ENCODE results near the gene CDC14A. TPM values are rescaled to one million over a fixed set of nuclear protein-coding genes. Genes with fewer than 3 reads are reported as not detected.

The CDC14A gene
- total RNA-seq, 1 experiment from 2014 or later = 2.6 TPM

- Mint-ChIP-seq H3K4me1 (ENCODE audit: insufficient read depth, unreplicated experiment) (no peaks in the 10 kb centered on the region), H3K9me3 (ENCODE audit: unreplicated experiment) (no peaks in the 10 kb centered on the region), H3K4me3 (ENCODE audit: unreplicated experiment) (no peak overlapping the region), H3K27ac (ENCODE audit: low read depth, unreplicated experiment) (no peak overlapping the region), H3K36me3 (ENCODE audit: insufficient read depth, unreplicated experiment) (no peaks in the 10 kb centered on the region), H3K27me3 (ENCODE audit: insufficient read depth, unreplicated experiment) (no peaks in the 10 kb centered on the region)
- BruUV-seq (replicated peaks) = no TSS peak
- no peak for DNase-seq (ENCODE audit: unreplicated experiment)
- no peak for TF ChIP-seq CTCF (IDR thresholded peaks at IDR 0.05; ENCODE audit: unreplicated experiment)
- intact Hi-C loops (cut with micrococcal nuclease) = no loop called here
- ChIA-PET CTCF (interaction anchor here (0.6 to 0.7 kb wide), 3 partner anchors 13 to 1062 kb away, joined by 3 to 4 read pairs (median 3); no protein-coding TSS in a partner anchor), POLR2A (no interaction called here)
These were observed 142.2 kb downstream of the CDC14A start for GRCh38 chr1:100494393-100495084.

GRCh38 chr1:100496896-100497295 is 144.6 kb downstream of the CDC14A start:
- no peak for DNase-seq (ENCODE audit: unreplicated experiment)
- no TSS peak for BruUV-seq (replicated peaks)
- POLR2A ChIA-PET = no interaction called here
- no peaks in the 10 kb centered on the region for H3K36me3 Mint-ChIP-seq (ENCODE audit: insufficient read depth, unreplicated experiment)
- intact Hi-C loops (cut with micrococcal nuclease) = no loop called here
- no peaks in the 10 kb centered on the region for H3K4me1 Mint-ChIP-seq (ENCODE audit: insufficient read depth, unreplicated experiment)
- TF ChIP-seq CTCF (IDR thresholded peaks at IDR 0.05; ENCODE audit: unreplicated experiment) = no peak
- CTCF ChIA-PET = interaction anchor here (0.7 kb wide), 1 partner anchor 74 kb away, joined by 3 read pairs; no protein-coding TSS in a partner anchor
- no peaks in the 10 kb centered on the region for H3K9me3 Mint-ChIP-seq (ENCODE audit: unreplicated experiment)
- H3K27ac Mint-ChIP-seq (ENCODE audit: low read depth, unreplicated experiment) = no peak overlapping the region
- H3K27me3 Mint-ChIP-seq (ENCODE audit: insufficient read depth, unreplicated experiment) = no peaks in the 10 kb centered on the region
- no peak overlapping the region for H3K4me3 Mint-ChIP-seq (ENCODE audit: unreplicated experiment)

- Mint-ChIP-seq H3K4me3 (ENCODE audit: unreplicated experiment) (no peak overlapping the region), H3K9me3 (ENCODE audit: unreplicated experiment) (no peaks in the 10 kb centered on the region), H3K27me3 (ENCODE audit: insufficient read depth, unreplicated experiment) (no peaks in the 10 kb centered on the region), H3K4me1 (ENCODE audit: insufficient read depth, unreplicated experiment) (peaks cover 8% of the 10 kb centered on the region), H3K36me3 (ENCODE audit: insufficient read depth, unreplicated experiment) (no peaks in the 10 kb centered on the region), H3K27ac (ENCODE audit: low read depth, unreplicated experiment) (no peak overlapping the region)
- CTCF ChIA-PET = no interaction called here
- no peak for TF ChIP-seq CTCF (IDR thresholded peaks at IDR 0.05; ENCODE audit: unreplicated experiment)
- POLR2A ChIA-PET = no interaction called here
- intact Hi-C loops (cut with micrococcal nuclease) = no loop called here
- DNase-seq (ENCODE audit: unreplicated experiment) = no peak
- BruUV-seq (replicated peaks) = no TSS peak
These were observed 145.5 kb downstream of the CDC14A start for GRCh38 chr1:100497796-100498195.

- Mint-ChIP-seq H3K4me1 (ENCODE audit: insufficient read depth, unreplicated experiment) (peaks cover 9% of the 10 kb centered on the region), H3K4me3 (ENCODE audit: unreplicated experiment) (no peak overlapping the region), H3K27ac (ENCODE audit: low read depth, unreplicated experiment) (no peak overlapping the region), H3K36me3 (ENCODE audit: insufficient read depth, unreplicated experiment) (no peaks in the 10 kb centered on the region), H3K9me3 (ENCODE audit: unreplicated experiment) (no peaks in the 10 kb centered on the region), H3K27me3 (ENCODE audit: insufficient read depth, unreplicated experiment) (no peaks in the 10 kb centered on the region)
- no TSS peak for BruUV-seq (replicated peaks)
- POLR2A ChIA-PET = no interaction called here
- no peak for DNase-seq (ENCODE audit: unreplicated experiment)
- TF ChIP-seq CTCF (IDR thresholded peaks at IDR 0.05; ENCODE audit: unreplicated experiment) = no peak
- intact Hi-C loops (cut with micrococcal nuclease) = no loop called here
- CTCF ChIA-PET = interaction anchor here (0.6 to 0.9 kb wide), 3 partner anchors 88 to 446 kb away, joined by 3 to 5 read pairs (median 3); no protein-coding TSS in a partner anchor
These were observed 147.0 kb downstream of the CDC14A start for GRCh38 chr1:100499194-100499811.
